Epithelial cell of prostate (primary cell): ENCODE measurements around the gene MS4A12.
"Not testable (repeated sequence)": the region's sequence is repeated elsewhere in the genome, so short reads cannot be mapped to it uniquely, and the experiment has no call there.

Source experiments
- DNase-seq: peaks from one replicate; pipeline ENCODE4 v3.0.0-alpha.2; 2011; ENCODE audit warnings: low read depth, low spot score
- H3K27ac ChIP-seq: fragments of 450-650 bp; 2 replicates; pipeline ENCODE4 v1.5.1; 2017; ENCODE audit warnings: mild to moderate bottlenecking

MS4A12 gene, protein sequence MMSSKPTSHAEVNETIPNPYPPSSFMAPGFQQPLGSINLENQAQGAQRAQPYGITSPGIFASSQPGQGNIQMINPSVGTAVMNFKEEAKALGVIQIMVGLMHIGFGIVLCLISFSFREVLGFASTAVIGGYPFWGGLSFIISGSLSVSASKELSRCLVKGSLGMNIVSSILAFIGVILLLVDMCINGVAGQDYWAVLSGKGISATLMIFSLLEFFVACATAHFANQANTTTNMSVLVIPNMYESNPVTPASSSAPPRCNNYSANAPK

DNA sequence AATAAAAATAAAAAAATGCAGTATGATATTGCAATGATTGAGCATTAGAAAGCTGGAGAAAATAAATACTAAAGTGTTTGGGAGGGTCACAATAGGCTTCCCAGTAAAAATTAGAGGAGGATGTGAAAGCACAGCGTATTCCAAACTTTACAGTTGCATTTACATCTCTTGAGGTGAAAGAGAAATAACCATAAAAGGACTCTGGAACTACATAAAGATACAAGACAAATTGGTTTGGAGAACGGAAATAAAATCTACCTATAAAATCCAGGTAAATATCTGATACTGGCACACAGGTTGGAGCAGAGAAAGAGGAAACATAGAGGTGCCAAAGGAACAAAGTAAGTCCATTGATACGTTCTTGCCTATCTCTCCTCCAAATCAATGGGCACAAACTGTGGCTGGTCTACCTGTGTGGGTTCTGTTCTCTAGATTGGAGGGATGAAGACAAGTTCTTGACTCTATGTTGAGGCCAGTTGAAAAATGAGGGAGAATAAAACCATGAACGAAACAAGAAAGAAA is at the start of gene MS4A12:
Gene MS4A12 (plus strand): TSS at position 291 of the 522 bp plus-strand sequence. CDS start 4,541 bp downstream, outside the sequence.
- no peak within 1 kb of the TSS for H3K27ac ChIP-seq
- no peak for DNase-seq

DNA sequence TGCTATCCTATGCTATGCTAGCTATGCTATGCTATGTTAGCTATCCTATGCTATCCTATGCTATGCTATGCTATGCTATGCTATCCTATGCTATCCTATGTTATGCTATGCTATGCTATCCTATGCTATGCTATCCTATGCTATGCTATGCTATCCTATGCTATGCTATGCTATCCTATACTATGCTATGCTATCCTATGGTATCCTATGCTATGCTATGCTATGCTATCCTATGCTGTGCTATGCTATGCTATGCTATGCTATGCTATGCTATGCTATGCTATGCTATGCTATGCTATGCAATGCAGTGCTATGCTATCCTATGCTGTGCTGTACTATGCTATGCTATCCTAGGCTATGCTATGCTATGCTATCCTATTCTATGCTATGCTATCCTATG is 45.5 kb upstream of the MS4A12 start:
- no peak for DNase-seq
- no peak overlapping the region for H3K27ac ChIP-seq

DNA sequence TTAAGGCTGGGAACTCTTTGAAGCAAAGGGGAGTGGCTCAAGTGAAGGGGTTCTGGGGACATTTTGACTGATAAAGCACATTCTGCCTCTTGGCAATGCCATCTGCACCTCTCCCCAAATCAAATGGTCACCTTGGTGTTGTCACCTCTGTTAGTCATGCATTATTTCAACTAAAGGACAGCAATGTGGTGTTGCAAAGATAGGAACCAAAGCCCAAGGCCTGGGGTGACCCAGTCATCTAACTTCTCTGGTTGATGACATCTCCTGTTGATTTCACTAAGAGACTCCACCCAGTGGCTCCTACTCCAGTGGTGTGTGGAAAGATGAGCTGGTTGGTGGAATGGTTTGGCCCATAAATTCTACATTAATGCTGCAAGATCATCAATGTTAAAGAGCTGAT is 44.7 kb upstream of the MS4A12 start:
- DNase-seq, result no peak
- H3K27ac ChIP-seq, result no peak overlapping the region

DNA sequence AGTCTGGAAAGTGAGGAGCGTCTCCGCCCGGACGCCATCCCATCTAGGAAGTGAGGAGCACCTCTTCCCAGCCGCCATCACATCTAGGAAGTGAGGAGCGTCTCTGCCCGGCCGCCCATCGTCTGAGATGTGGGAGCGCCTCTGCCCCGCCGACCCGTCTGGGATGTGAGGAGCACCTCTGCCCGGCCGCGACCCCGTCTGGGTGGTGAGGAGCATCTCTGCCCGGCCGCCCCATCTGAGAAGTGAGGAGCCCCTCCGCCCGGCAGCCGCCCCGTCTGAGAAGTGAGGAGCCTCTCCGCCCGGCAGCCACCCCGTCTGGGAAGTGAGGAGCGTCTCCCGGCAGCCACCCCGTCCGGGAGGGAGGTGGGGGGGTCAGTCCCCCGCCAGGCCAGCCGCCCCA is 41.4 kb upstream of the MS4A12 start:
- DNase-seq, H3K27ac ChIP-seq: not testable (repeated sequence)

DNA sequence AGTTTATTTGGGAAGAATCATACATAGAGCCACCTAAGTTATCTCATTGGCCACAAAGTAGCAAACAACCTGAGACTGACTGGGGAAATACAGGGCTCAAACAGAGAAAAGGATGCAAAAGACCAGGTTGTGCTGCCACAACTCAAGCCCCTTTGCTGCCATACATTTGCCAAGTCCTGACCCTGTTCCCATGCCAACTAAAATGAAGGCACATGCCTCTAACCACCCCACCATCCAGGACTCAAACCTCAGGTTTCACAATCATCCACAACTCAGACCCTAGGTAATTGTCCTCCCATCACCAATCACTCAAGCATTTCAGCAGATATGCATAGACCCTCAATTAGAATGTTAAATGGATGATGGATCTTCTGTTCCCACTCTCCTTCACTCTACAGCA is 38.4 kb upstream of the MS4A12 start:
- H3K27ac ChIP-seq, result no peak overlapping the region
- no peak for DNase-seq

DNA sequence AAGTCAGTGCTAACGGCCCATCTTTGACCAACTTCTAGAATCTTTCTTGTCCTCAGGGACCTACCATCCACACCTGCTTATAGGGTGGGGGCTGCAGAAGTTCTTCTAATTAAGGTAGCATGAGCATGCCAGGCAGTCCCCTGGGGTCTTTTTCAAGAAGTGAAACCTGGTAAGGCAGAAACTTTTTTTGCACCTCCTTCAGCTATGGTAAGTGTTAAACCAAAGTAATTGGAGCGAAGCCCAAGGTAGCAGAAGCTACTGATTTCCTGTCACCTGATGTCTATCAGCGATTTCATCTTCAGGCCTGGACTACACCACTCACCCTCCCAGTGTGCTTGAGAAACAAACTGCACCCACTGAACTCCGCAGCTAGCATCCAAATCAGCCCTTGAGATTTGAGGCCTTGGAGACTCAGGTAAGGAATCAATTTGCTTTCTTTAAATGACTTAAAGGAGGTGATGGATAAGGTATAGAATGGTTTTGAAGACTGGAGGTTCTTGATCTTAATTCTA is 37.0 kb upstream of the MS4A12 start, which contains the start of gene MS4A1:
Gene MS4A1 (plus strand): TSS at position 317 of the 512 bp plus-strand sequence. CDS start 6,528 bp downstream, outside the sequence.
- H3K27ac ChIP-seq, result no peak within 1 kb of the TSS
- DNase-seq, result no peak

DNA sequence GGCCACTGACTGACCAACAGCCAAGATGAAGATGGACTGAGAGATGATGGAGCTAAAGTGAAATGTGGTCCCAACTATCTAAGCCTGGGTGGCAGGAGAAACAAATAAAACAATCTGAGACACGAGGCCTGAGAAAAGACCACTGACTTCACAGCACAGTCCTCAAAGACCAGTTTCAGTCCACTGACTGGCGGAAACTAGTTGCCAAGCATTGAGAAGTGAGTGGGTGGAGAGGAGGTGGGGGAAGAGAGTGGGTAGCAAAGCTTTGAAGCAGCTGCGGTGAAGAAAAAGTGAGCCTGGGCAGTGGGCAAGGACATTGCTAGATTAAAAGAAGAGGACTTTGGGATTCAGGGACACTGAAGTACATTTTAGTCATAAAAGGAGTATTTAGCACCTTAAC is 35.0 kb upstream of the MS4A12 start:
- no peak for DNase-seq
- no peak overlapping the region for H3K27ac ChIP-seq

DNA sequence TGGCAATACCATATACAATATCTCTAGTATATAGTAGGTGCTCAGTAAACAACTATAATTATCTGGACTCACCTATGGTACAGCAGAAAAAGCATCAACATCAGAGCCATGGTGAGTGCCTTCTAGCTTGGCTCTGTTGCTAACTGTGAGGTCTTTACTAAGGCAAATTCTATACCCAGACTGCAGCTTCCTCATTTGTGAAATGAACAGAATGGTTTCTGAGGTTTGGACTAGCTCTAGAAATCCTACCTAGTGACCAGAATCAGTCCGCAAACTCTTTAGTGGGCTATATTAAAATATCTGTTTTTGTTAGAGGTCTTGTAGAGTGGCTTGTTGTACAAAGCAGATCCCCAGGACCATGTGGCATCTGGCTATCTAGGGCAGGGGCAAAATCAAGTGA is 33.2 kb upstream of the MS4A12 start:
- no peak for DNase-seq
- H3K27ac ChIP-seq, result no peak overlapping the region

DNA sequence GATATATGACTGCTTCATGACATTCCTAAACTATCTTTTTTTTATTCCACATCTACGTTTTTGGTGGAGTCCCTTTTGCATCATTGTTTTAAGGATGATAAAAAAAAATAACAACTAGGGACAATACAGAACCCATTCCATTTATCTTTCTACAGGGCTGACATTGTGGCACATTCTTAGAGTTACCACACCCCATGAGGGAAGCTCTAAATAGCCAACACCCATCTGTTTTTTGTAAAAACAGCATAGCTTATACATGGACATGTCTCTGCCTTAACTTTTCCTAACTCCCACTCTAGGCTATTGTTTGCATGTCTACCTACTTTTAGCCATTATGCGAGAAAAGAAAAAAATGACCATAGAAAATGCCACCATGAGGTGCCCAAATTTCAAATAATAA is 23.7 kb upstream of the MS4A12 start:
- no peak for DNase-seq
- H3K27ac ChIP-seq, result no peak overlapping the region

DNA sequence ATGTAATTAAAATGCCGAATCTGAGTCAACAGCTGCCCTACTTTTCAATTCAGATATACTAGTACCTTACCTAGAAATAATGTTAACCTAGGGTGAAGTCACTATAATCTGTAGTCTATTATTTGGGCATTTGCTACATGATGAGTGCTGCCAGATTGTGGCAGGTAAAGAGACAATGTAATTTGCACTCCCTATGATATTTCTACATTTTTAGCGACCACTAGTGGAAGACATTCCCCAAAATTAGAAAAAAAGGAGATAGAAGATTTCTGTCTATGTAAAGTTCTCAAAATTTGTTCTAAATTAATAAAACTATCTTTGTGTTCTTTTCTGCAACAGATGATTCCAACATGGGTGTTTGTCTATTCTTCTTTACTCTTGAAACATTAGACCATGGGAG is 22.9 kb upstream of the MS4A12 start:
- no peak for DNase-seq
- H3K27ac ChIP-seq, result no peak overlapping the region

DNA sequence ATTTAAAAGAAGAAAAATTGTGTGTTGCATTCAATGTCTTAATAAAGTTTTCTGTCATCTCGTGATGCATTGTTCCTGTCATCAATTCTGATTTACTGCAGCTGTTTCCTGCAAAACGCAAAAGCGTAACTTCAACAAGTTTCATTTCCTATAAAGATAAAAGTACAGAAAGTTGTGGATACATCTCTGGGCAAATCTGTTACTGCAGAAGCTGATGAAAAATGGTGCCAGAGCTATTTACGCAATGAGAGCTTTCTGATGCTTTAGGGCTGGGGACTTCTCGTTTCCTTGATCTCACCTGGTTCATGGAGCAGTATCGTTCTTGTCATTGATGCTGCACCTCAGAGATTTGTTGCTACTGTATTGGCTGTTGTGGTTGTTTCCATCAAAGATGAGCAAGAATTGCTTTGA is 15.5 kb upstream of the MS4A12 start:
- DNase-seq, result no peak
- H3K27ac ChIP-seq, result no peak overlapping the region

DNA sequence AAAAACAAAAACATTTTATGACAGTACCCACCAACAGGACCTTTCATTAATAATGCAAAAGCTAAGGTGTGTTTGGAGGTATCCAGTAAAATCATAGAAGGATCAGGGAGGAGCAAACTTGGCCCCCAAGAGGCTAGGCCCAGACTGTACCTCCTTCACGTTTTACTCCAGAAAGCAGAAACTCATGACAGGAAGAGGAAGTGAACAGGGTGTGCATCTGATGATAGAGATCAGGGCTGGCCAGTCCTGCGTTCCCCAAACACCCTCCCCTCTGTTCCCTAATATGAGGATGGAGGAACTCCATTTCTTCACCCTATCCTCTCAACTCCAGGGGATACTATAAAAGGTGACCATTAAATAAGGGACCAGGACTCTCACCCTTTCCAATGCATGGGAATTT is 10.2 kb upstream of the MS4A12 start:
- DNase-seq, result no peak
- H3K27ac ChIP-seq, result no peak overlapping the region

DNA sequence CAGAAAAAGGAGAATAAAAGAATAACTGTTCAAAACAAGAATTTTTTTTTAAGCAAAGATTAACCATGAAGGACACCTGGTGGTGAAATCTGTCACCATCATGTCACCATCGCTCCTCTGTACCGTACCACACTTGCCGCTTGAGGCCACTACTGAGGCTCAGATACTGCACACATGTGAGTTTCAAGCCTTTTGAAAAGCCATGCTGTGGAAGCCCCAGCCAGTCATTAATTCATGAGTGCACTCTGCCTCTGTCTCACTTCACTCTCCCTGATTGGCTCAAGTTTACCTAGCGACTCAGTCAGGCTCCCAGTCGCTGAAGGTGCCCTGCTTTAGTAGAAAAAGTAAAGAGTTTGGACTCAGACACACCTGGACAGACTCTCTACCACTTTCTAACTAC is 6.6 kb upstream of the MS4A12 start:
- H3K27ac ChIP-seq, result no peak overlapping the region
- no peak for DNase-seq

DNA sequence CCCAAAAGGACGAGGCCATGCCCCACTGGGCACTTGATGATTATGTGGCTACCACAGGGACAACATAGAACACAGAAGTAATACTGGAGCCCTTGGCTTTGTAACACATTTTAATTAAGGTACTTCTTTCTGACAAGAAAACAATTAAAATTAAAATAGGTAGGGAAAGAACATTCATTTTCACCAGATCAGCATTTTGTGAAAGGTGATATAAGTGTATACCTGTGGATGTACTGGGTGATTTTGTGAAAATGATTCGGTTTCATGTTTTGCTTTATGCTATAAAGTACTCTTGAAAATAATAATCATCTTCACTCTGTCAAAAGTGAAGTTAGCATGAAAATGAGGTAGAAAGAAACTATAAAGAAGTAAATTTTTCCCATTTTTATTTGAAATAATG is 876 bp downstream of the MS4A12 start:
- DNase-seq, result no peak
- H3K27ac ChIP-seq, result no peak overlapping the region

DNA sequence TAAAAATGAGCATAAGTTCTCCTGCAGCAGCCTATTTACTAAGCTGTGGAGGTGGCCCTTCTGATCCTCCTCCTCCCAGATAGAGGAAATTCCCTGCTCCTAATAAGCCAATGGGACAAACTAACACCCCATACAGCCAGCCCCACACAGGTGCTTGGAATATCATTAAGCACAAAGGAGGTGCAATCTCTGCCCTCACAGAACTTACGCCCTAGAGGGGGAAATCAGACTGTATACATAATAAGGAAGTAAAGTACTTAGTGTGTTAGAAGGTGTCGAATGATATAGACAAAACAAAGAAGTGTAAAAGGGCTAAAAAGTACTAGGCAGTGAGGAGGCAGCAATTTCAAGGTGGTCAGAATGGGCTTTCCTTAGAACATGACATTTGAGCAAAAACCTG is 5.8 kb downstream of the MS4A12 start:
- H3K27ac ChIP-seq, result no peak overlapping the region
- no peak for DNase-seq

DNA sequence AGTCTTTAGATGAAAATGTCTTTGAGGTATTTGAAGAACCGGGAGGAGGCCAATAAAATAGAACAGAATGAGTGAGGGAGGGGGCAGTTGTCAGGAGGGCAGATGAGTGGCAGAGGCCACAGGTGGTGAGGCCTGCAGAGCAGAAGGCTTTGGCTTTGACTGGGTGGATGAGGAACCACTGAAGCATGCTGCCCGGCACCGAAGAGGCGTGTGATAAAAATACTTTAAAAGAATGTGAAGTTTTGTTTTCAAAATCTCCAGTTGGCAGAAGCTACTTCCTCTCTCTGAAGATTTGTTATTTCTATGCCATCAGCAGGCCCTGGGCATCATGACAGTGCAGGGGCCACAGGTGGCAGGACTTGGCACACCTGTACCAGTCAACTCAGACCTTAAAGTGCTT is 6.3 kb downstream of the MS4A12 start:
- DNase-seq, result no peak
- H3K27ac ChIP-seq, result no peak overlapping the region

DNA sequence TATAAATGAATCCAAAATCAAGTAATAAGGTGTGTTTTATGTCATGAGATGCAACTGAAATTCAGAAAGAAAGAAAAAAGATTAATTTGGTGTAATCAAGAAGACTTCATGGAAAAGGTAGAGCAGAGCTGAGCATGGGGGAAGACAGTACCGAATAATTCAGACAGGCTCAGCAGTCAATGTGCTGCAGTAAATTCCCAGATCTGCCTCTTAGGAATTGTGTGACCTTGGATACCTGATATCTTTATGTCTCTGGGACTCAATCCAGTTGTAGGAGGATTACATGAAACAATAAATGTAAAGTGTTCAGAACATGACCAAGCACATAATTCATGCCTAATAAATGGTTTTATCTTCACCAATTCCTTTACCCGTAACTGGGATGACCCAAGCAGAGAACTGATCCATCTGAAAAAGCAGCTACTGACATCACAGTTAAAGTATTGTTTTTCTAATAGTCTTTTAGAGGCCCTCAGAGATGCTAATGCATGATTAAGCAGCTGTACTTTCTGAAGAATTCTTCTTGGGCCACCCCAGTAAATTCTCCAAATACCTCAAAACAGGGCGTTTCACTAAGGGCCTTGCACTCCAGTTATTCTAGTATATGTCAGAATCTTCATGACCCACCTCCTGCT is 7.8 kb downstream of the MS4A12 start:
- DNase-seq, result no peak
- no peak overlapping the region for H3K27ac ChIP-seq

DNA sequence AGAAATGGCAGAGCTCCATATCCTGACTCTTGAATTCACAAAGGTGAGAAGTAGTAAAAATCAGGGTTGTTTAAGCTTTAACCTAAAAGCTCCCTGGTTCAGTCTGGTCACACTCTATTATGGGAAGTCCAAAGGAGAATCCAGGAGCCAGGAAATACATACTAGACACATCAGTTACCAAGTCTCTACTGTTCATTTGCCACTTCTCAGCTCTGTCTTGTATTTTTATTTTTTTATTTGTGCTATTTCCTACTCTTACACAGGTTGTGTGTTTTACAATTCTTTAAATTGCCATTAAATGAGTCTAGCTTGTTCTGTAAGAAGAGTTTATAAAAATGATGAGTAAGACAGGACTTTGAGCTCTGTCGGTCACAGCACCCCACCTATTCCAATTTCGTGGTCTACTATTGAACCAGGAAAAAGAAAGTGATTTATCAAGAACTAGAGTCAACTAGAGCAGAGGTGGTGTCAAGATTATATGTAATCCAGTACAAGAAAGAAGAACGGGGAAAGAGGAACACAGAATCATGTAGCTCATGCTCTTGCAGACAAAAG is 9.7 kb downstream of the MS4A12 start:
- H3K27ac ChIP-seq, result no peak overlapping the region
- no peak for DNase-seq

DNA sequence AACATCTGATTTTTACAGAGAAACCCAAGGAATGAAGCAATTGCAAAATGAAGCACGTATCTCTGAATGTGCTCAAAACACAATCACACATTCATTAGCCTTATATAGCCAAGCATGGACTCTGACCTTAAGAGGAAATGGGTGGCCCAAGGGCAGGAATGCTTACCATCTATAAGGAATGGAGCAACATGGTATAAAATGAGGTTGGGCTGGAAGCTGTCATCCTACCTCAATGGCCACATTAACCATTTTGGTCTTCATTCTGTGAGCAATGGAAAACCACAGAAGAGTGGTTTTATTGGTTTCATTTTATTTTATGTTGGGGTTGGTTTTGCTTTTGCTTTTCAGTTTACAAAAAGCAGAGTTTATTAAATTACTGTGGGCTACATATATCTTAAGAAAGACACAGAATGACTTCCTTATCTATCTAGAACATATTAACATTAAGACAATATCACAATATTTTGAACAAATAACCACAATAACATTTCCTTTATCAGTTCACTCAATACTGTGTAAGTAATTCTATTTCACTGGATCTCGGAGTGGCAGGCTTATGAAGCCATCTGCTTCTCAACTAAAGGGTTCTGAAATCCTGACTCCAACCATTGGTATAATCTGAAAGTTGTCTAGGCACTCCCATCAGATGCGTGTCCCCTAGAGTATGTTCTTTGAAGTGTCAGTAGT is 11.8 kb downstream of the MS4A12 start:
- no peak overlapping the region for H3K27ac ChIP-seq
- no peak for DNase-seq

DNA sequence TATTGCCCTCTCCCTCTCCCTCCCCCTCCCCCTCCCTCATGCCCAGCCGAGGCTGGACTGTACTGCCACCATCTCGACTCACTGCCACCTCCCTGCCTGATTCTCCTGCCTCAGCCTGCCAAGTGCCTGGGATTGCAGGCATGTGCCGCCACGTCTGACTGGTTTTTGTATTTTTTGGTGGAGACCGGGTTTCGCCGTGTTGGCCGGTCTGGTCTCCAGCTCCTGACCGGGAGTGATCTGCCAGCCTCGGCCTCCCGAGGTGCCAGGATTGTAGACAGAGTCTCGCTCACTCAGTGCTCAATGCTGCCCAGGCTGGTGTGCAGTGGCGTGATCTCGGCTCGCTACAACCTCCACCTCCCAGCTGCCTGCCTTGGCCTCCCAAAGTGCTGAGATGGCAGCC is 17.0 kb downstream of the MS4A12 start:
- not testable (repeated sequence) for H3K27ac ChIP-seq, DNase-seq

DNA sequence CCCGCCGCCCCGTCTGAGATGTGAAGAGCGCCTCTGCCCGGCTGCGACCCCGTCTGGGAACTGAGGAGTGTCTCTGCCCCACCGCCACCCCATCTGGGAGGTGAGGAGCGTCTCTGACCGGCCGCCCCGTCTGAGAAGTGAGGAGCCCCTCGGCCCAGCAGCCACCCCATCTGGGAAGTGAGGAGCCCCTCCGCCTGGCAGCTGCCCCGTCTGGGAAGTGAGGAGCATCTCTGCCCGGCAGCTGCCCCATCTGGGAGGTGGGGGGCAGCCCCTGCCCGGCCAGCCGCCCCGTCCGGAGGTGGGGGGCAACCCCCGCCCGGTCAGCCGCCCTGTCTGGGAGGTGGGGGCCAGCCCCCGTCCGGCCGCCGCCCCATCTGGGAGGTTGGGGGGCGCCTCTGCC is 17.6 kb downstream of the MS4A12 start:
- not testable (repeated sequence) for DNase-seq, H3K27ac ChIP-seq
